Body of pancreas (tissue), 4 donors: ENCODE measurements around the gene MXD4. TPM values are rescaled to one million over a fixed set of nuclear protein-coding genes. Genes with fewer than 3 reads are reported as not detected.

Experiments used
- ATAC-seq: fragments of 150-250 bp; one replicate; pipeline ENCODE4 v1.9.1; 2016
- DNase-seq, 4 donors: peaks; one replicate each; pipeline ENCODE4 v3.0.0-alpha.2; 2019
- H3K27ac ChIP-seq, 4 donors: fragments of 200-600 bp; sonication (generic); 1 replicate in 3 of 4; 2 replicates in 1 of 4; pipeline versions ENCODE4 v1.5.1 to v1.6.1; 2016 to 2019; ENCODE audit warnings: mild to moderate bottlenecking in 1 of 4, mixed read lengths in 1 of 4, moderate library complexity in 1 of 4
- H3K27me3 ChIP-seq, 2 donors: fragments of 200-600 bp; sonication (generic); one replicate each; pipeline ENCODE4 v1.6.0; 2016; ENCODE audit warnings: mild to moderate bottlenecking in 1 of 2
- H3K36me3 ChIP-seq, 2 donors: fragments of 200-600 bp; sonication (generic); replicated peaks in 1 of 2; 2 replicates each; pipeline ENCODE4 v1.5.1; 2016; ENCODE audit warnings: low read depth in 2 of 2; ENCODE audit not compliant: insufficient read depth in 1 of 2
- H3K4me1 ChIP-seq: fragments of 200-600 bp; sonication (generic); one replicate; pipeline ENCODE4 v1.6.0; 2016
- H3K4me3 ChIP-seq, 2 donors: fragments of 200-600 bp; sonication (generic); 1 replicate in 1 of 2; 2 replicates in 1 of 2; pipeline ENCODE4 v1.5.1; 2016 to 2019
- H3K9me3 ChIP-seq, 3 donors: fragments of 200-600 bp; sonication (generic); 1 replicate in 2 of 3; 2 replicates in 1 of 3; pipeline ENCODE4 v1.5.1; 2016
- POLR2A ChIP-seq, 3 donors: fragments of 450-650 bp; IDR thresholded peaks; one replicate each; pipeline ENCODE4 v1.6.1; 2016; ENCODE audit warnings: antibody characterized with exemption in 3 of 3, mild to moderate bottlenecking in 2 of 3
- WGBS, 2 donors: methylation state at CpG; one replicate each; pipeline ENCODE4 v1.1.5; 2017; 5-methylcytosine and 5-hydroxymethylcytosine counted together
- intact Hi-C: fragments of 100-400 bp; cut with DNase I; formaldehyde crosslinking; loops from one replicate; pipeline ENCODE4 v1.15.1; 2023
- total RNA-seq, 2 donors: library from RNA; depleted of rRNA; stranded (reverse); fragments of >200 nt; gene quantifications; one replicate each; pipeline ENCODE4 v1.1.0, GENCODE V29; 2016
- TF ChIP-seq, protein P1 (sequence below), 7 experiments: fragments of 450-650 bp in 4 of 7; fragments of 200-600 bp in 3 of 7; sonication (generic) in 3 of 7; IDR thresholded peaks; one replicate each; pipeline ENCODE4 v1.5.1; 2016 to 2019; ENCODE audit warnings: antibody characterized with exemption in 7 of 7

The MXD4 gene
- total RNA-seq, 2 donors from 2014 or later: 40.7 to 45.5 TPM

DNA sequence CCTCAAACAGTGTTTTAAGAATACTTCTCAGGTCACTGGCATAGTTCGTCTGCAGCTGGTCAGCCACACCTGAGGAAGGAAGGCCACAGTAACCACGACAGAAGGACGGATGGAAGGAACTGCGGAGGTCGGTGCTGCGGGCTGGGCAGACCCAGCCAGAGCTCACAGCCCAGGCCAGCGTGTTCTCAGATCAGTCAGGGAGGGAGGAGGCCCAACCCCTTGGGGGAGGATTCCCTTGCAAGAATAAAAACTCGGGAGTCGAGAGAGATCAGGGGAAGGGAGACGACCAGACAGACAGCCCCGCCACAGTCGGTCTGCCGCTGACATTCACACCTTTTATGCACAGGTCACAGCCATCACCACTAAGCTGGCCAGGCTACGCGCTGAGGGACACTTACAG is 11.3 kb upstream of the MXD4 start:
- Histone ChIP-seq H3K27me3 (no peaks in the 10 kb centered on the region), H3K4me1 (no peaks in the 10 kb centered on the region), H3K4me3 (no peak overlapping the region), H3K27ac (no peak overlapping the region), H3K9me3 (no peaks in the 10 kb centered on the region), H3K36me3 (no peaks in the 10 kb centered on the region)
- DNase-seq: no peak
- intact Hi-C loops: no loop called here
- ATAC-seq: no peak
- no peak for TF ChIP-seq POLR2A (IDR thresholded peaks at IDR 0.05)
- TF ChIP-seq, protein P1, sequence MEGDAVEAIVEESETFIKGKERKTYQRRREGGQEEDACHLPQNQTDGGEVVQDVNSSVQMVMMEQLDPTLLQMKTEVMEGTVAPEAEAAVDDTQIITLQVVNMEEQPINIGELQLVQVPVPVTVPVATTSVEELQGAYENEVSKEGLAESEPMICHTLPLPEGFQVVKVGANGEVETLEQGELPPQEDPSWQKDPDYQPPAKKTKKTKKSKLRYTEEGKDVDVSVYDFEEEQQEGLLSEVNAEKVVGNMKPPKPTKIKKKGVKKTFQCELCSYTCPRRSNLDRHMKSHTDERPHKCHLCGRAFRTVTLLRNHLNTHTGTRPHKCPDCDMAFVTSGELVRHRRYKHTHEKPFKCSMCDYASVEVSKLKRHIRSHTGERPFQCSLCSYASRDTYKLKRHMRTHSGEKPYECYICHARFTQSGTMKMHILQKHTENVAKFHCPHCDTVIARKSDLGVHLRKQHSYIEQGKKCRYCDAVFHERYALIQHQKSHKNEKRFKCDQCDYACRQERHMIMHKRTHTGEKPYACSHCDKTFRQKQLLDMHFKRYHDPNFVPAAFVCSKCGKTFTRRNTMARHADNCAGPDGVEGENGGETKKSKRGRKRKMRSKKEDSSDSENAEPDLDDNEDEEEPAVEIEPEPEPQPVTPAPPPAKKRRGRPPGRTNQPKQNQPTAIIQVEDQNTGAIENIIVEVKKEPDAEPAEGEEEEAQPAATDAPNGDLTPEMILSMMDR (IDR thresholded peaks at IDR 0.05): no peak
- 80 to 85% methylated on average over 15 of the region's 15 CpGs for WGBS, 2 donors

DNA sequence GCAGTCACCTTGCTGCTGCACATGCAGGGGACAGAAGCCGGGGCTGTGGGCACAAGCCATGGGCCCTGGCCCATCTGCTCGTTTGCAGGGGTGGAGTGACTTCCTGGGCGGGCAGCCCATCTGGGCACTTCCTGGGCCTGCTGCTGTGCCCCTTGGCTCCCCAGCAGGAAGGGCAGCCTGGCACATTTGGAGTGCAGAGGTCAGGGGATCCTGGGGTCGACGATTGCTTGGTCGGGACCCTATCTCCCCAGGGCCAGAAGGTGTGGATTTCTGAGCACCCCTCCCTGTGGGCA is 10.9 kb upstream of the MXD4 start:
- DNase-seq (no peak), ATAC-seq (no peak)
- no peaks in the 10 kb centered on the region for H3K4me1 ChIP-seq
- intact Hi-C loops: no loop called here
- 78% methylated on average over 6 of the region's 6 CpGs; no CpG with 5 or more reads in 1 of the 2 donors for WGBS, 2 donors
- H3K4me3 ChIP-seq: no peak overlapping the region
- H3K27ac ChIP-seq: no peak overlapping the region
- no peaks in the 10 kb centered on the region for H3K9me3 ChIP-seq
- TF ChIP-seq, protein P1 (IDR thresholded peaks at IDR 0.05): no peak
- TF ChIP-seq POLR2A (IDR thresholded peaks at IDR 0.05): no peak
- no peaks in the 10 kb centered on the region for H3K36me3 ChIP-seq
- no peaks in the 10 kb centered on the region for H3K27me3 ChIP-seq

DNA sequence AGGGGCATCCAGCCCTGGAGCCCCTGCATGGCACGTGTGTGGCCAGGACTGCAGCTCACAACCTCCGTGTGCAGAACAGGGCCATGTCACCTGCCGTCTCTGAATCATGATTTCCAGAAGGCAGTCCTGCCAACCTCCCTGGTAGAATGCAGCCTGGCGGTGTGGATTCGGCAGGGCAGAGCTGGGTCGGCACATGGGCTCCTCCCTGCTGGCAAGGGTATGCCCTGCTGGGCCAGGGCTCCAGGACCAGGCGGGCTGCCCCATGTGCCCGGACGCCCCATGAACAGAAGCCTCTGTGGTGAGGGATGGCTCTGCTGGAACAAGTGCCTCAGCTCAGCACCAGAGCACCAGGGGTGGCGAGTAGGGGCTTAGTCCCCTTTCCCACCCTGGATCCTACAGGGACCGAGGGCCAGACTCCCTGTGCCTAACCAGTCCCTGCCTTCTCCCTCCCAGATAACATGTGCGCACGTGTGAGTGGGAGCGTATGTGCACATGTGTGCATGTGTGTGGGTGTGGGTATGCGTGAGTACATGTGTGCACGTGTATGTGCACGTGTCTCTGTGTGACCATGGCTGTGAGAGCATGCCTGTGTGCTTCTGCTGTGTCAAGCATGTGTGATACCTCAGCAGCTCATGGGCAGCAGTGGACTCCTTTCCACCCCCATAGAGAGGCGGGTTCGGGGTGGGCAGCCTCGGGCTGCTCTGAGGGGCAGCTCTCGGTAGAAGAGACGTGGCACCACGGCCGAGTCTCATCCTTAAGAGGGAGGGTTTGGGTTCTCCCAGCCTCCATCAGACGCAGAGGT is 10.3 kb upstream of the MXD4 start:
- no peak for TF ChIP-seq POLR2A (IDR thresholded peaks at IDR 0.05)
- TF ChIP-seq, protein P1 (IDR thresholded peaks at IDR 0.05): no peak
- Histone ChIP-seq H3K27me3 (no peaks in the 10 kb centered on the region), H3K27ac (no peak overlapping the region), H3K36me3 (no peaks in the 10 kb centered on the region), H3K4me3 (no peak overlapping the region), H3K4me1 (no peaks in the 10 kb centered on the region), H3K9me3 (no peaks in the 10 kb centered on the region)
- no peak for DNase-seq
- intact Hi-C loops: no loop called here
- 84 to 88% methylated on average over 5 to 25 of the region's 25 CpGs for WGBS, 2 donors
- no peak for ATAC-seq

DNA sequence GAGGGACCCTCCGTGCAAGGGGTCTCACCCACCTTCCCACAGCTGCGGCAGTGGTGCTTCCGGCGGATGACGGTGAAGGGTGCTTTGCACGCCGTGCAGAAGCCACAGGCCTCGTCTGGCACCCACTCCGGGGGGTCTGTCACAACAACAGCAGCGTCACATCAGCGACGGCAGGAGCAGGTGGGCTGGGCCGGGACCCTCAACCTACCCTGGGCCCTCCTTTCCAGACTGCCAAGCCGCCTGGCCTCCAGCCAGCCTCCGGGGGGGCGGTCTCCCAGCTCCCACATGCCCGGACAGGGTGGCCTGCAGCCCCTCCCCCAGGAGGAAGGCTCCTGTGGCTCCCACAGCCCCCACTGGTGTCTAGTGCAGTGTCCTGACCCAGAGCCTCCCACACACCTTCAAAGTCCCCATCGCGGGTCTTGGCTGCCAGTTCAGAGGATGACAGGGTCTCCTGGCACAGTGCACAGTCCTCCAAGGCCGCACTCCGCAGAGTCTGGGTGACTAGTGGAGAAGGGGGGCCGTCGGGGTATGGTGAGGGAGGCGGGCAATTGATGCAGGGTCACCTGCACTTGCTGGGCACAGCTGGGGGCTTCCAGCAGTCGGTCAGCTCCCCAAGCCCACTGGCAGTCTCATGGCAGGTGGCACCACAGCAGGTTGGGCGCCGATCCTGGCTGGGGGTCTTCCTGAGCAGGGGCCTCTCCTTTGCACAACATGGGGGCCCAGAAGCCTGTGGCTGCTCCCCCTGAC is 9.5 kb upstream of the MXD4 start:
- DNase-seq (no peak), ATAC-seq (no peak)
- TF ChIP-seq, protein P1 (IDR thresholded peaks at IDR 0.05): no peak
- no peak for TF ChIP-seq POLR2A (IDR thresholded peaks at IDR 0.05)

More for the DNA sequence above, 9.5 kb upstream of the MXD4 start:
- Histone ChIP-seq H3K9me3 (no peaks in the 10 kb centered on the region), H3K27ac (no peak overlapping the region), H3K27me3 (no peaks in the 10 kb centered on the region), H3K4me1 (peaks cover 1% of the 10 kb centered on the region), H3K36me3 (no peaks in the 10 kb centered on the region), H3K4me3 (no peak overlapping the region)
- intact Hi-C loops: no loop called here
- 86 to 94% methylated on average over 3 to 24 of the region's 27 CpGs for WGBS, 2 donors
